ENCODE results near the gene EEIG2. TPM values are rescaled to one million over a fixed set of nuclear protein-coding genes. Genes with fewer than 3 reads are reported as not detected.

The EEIG2 gene
- total and polyA plus RNA-seq, 9 of the 15 experiments (the other 6 are each of a cell fraction or from before 2014, with no cell fraction given) = 6.1 to 26.9 (median 15.2) TPM

DNA sequence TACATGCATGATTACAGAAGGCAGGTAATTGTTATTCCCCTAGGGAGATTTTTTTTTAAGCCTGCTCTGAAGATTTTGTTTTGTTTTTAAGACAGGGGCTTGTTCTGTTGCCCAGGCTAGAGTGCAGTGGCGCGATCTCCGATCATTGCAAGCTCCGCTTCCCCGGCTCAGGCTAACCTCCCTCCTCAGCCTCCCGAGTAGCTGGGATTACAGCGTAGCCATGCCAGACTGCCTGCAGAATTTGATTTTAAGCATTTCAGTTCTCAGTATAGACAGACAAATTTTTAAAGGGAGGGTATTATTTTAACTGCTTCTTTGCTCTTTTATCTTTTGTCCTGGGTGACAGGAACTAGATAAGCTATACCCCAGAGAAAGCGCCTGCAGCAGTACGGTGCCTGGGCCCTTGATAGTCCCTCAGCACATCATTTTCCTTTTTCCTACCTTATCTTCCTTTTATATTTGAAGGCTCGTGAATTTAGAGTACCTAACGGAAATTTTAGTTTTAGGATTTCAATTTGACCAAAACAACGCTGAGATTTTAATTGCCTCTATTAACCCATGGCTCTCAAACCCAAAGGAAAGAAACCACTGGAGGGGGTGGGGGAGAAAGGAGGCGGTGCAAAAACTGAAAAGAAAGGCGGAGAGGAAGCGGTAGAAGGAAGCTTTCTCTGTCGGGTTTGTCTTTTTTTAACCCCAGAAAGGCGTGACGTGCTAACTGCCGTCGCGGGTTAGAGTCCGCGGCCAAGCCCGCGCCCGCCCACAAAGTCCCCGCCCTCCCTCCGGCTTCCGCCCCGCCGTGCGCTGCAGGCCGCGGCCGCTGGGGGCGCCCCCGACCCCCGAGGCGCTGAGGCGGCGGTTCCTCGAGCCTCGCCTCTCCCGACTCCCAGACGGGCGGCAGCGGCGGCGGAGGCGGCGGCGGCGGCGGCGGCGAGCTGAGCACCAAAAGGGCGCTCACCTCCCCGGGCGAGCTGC lies at the start of gene EEIG2 (continued):
- peak; percentile 93 for TF ChIP-seq CREB1 (IDR thresholded peaks at IDR 0.05)
- TF ChIP-seq CREB1 (CRISPR knock-in tag; IDR thresholded peaks at IDR 0.05) = peak; percentile 80
- TF ChIP-seq CEBPB (tag; IDR thresholded peaks at IDR 0.05) = no peak
- TF ChIP-seq REST (IDR thresholded peaks at IDR 0.05; ENCODE audit: borderline replicate concordance) = peak; percentile 23; the same call in 1 of the 2 replicates
- TF ChIP-seq REST (CRISPR knock-in tag; IDR thresholded peaks at IDR 0.05; ENCODE audit: low read depth) = peak; percentile 40; the same call in 1 of the 2 replicates
- TF ChIP-seq HCFC1 (IDR thresholded peaks at IDR 0.05; ENCODE audit: low read depth, low read length) = peak; percentile 62
- TF ChIP-seq POLR2AphosphoS5 (IDR thresholded peaks at IDR 0.05; ENCODE audit: control insufficient read depth, insufficient read depth, low read depth, low read length) = peak; percentile 68; the same call in 1 of the 2 replicates
- TF ChIP-seq ZNF140 (CRISPR knock-in tag; IDR thresholded peaks at IDR 0.05) = no peak
- peak; percentile 75 to 91 (median 84) for TF ChIP-seq CTCF (IDR thresholded peaks at IDR 0.05 in 2 of 3, conservative IDR thresholded peaks at IDR 0.05 in 1 of 3; ENCODE audit: insufficient read depth in 2 of 3, low read depth in 1 of 3, low read length in 3 of 3)
- 0 out of 2 replicates have a peak, but pooled peaks have one; percentile 63 for TF ChIP-seq SIN3B (IDR thresholded peaks at IDR 0.05; ENCODE audit: low read depth)
- TF ChIP-seq THAP12 (CRISPR knock-in tag; IDR thresholded peaks at IDR 0.05) = peak; percentile 83
- TF ChIP-seq, protein P1, sequence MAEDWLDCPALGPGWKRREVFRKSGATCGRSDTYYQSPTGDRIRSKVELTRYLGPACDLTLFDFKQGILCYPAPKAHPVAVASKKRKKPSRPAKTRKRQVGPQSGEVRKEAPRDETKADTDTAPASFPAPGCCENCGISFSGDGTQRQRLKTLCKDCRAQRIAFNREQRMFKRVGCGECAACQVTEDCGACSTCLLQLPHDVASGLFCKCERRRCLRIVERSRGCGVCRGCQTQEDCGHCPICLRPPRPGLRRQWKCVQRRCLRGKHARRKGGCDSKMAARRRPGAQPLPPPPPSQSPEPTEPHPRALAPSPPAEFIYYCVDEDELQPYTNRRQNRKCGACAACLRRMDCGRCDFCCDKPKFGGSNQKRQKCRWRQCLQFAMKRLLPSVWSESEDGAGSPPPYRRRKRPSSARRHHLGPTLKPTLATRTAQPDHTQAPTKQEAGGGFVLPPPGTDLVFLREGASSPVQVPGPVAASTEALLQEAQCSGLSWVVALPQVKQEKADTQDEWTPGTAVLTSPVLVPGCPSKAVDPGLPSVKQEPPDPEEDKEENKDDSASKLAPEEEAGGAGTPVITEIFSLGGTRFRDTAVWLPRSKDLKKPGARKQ (CRISPR knock-in tag; IDR thresholded peaks at IDR 0.05) = 0 out of 2 replicates have a peak, but pooled peaks have one; percentile 36

All from K562 (cell line).